GM21723 (cell line): ENCODE results near the gene FAM180A.
"Not testable (repeated sequence)": the region's sequence is repeated elsewhere in the genome, so short reads cannot be mapped to it uniquely, and the experiment has no call there.

Experiments
- ATAC-seq: cut with Tn5 transposase; IDR thresholded peaks from one replicate; pipeline ENCODE4 v1.9.1; 2021; ENCODE audit warnings: mild to moderate bottlenecking, moderate library complexity; ENCODE audit not compliant: unreplicated experiment

Gene FAM180A

DNA sequence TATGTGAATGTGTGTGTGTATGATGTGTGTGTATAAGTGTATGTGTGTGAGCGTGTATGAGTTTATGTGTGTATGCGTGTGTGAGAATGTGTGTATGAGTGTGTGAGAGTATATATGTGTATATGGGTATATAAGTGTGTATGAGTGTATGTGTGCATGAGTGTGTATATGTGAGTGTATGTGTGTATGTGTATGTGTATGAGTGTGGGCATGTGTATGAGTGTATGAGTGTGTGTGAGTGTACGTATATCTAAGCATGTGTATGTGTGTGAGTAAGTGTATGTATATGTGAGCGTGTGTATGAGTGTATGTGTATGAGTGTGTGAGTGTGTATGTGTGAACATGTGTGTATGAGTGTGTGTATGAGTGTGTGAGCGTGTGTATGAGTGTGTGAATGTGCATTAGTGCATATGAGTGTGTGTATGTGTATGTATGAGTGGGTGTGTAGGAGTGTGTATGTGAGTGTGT is 33.5 kb downstream of the FAM180A start:
- no peak for ATAC-seq

- ATAC-seq = no peak
These were observed 34.0 kb downstream of the FAM180A start for GRCh38 chr7:135714534-135715009.

DNA sequence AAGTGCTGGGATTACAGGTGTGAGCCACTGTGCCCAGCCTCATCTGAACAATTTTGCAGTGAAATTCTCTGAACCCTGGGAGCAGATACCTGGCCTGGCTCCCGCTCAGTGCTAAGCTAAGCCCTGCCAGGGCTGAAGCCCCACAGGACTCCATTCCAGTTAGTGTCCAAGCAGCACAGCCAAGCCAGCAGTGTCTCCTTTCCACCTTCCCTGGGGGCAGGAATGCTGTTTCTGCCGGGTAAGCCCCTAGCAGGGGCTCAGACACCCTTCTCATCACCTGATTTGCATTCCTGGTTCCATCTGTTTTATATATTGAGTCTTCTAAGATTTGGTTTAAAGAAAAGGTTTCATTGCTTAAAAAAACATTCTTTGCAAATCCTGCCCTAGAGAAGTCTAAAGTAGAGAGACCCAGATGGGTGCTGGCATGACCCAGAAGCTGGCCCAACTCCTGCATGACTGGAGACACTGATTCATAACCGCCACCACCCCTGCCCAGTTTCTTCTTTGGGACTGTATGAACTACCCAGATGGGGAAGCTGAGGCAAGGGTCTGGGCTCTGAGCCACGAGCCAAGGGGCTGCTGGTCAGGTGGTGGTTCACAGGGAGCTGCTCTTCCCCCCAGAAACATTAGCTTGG is 34.7 kb downstream of the FAM180A start:
- no peak for ATAC-seq

- no peak for ATAC-seq
These were observed 35.8 kb downstream of the FAM180A start for GRCh38 chr7:135712796-135713195.

DNA sequence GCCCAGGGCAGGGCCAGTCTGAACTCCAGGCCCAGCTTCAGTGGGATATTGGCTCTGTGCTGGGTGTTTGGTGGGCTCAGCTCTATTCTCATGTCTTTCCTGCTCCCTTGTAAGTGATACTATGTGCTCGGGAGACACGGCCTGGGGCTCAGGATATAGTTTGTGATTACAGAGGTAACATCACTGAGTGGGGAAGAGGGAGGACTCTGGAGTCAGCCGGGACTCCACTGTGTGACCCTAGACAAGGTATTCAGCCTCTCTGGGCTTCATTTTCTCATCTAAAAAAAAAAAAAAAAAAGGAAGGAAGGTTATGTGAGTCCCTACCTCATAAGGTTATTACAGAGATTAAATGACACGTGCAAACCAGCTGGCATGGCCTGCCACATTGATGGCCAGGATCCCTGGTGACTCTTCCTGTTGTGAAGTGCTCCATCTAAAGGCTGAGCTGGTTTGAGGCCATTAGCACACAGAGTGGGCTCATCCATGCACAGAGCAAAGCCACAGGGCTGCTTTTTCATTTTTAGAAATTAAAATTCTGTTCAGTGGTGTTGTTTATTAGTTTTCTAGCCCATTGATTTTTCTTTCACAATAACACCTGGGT is 36.3 kb downstream of the FAM180A start:
- no peak for ATAC-seq

- ATAC-seq = no peak
These were observed 37.5 kb downstream of the FAM180A start for GRCh38 chr7:135711139-135711469.

DNA sequence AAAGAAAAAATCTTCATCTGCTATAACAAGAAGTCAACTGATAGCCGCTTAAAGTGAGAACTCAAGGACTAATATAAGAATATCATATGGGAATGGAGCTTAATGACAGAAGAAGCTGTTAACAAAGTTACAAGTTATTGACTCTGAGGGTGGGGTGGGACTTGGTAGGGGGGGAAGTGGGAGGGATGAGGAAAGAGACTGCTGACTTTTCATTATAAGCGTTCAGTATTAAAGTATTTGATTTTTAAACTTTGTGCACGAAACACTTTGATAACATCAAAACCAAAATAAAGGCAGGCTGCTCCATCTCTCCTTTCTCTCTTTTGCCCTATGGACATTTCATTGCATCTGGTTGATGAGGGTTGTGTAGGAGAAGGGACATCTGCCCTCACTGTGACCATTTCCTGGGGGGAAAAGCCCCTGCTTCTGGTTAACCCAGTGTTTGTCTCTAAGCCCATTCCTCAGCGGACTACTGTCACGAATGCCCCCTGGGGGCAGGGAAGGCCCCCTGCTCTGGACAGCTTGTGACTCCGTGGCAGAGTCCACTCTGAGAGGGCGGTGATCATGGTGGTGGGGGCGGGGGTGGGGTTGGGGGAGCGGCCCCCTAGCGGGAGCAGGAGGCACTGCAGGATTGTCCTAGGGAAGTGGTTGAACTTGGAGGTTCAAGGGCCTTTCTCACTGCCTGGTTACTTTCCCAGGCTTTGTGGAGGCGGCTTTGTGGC is 38.0 kb downstream of the FAM180A start:
- ATAC-seq = no peak

GRCh38 chr7:135709508-135709907 is 39.1 kb downstream of the FAM180A start:
- ATAC-seq = no peak

DNA sequence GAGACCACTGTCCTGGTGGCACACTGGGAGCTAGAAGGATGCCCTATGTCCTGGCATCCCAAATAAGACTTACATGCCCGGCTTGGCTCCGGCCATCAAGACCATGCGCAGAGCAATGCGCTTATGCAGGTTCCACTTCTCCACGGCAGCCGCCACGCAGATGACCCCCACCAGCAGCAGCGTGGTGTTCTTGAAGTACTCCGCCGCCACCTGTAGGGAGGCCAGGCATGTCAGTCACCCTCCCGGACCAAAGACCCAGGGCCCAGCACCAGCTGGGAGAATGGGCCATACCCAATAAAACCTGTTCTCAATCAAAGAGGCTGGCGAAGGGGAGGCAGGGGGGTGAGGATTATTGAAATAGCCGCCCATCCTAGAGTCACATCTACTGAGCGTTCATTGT is 40.6 kb downstream of the FAM180A start:
- no peak for ATAC-seq

DNA sequence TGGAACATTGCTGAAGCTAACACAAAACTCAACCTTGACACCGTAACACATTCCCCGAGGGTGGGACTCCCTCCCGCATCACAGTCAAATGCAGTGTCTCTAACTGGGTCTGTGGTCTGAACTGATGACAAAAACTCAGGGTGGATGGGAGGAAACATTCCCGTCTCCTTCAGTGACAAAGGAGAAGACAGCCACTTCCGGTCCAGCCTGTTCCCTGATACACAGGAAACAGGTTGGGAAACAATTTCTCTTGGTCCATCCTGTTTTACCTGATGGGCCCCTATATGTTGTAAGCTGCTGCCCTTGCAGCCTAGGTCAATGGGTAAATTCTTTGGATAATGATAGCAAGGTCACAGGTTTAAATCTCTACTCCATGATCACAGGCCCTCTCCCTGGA is 41.0 kb downstream of the FAM180A start:
- no peak for ATAC-seq

DNA sequence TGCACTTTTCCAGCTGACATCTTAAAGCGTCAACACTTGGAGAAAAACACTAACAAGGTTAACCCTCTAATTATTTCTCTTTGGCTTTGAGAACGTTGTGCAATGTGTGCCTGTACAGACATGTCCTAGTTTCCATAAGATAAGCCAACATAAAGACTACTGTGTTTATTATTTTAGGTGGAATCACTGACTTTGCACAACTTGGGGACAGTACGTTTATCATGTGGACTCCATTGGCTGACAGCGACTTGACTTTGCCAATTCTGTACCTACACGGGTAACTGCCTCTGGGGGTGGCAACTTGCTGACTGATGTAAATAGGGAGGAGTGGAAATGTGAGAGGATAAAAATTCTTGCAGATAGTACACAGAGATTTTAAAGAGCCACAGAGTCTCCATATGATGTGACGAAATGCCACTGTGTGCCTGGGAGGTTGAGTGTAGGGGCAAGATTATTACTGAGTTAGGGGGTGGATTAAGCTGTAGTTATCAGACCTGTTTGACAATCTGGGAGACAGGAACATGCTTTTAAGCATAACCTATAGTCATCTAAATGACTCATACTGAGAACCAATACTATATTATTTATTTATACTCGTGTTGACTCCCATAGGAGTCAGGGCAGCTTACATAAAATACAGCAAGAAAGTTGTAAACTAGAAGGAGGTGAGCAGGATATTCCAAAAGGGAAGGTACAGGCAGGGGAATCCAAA is 41.6 kb downstream of the FAM180A start:
- no peak for ATAC-seq

DNA sequence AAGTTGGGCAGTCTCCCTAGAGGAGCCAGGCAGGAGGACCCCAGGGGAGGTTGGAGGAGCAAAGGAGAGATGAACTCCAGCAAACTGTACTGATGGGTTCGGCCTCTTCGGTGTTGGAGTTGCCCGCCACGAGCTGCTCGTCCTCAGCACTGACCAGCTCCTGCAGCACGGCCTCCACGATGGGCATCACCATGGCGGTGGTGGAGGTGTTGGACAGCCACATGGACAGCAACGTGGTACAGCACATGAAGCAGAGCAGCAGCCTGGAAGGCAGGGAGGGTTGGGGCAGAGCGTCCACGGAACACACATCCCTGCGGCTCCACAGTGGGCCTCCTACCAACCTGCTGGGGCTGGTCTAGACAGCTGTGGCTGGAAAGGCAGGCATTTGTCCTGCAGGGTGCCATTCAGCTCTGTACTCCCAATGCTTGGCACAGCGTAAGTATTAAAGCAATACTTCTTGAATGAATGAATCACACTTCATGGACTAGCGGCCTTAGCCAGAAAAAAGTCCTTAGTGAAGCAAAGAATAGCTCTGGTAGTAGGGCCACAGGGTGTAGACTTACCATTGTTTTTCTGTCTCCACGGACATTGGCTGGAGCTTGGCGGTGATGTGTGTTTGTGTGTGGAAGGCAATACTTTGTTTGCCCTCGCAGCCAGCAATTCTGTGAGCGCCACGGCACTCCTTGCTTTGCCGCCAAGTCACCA is 42.4 kb downstream of the FAM180A start:
- no peak for ATAC-seq

- no peak for ATAC-seq
These were observed 43.9 kb downstream of the FAM180A start for GRCh38 chr7:135704698-135705097.

DNA sequence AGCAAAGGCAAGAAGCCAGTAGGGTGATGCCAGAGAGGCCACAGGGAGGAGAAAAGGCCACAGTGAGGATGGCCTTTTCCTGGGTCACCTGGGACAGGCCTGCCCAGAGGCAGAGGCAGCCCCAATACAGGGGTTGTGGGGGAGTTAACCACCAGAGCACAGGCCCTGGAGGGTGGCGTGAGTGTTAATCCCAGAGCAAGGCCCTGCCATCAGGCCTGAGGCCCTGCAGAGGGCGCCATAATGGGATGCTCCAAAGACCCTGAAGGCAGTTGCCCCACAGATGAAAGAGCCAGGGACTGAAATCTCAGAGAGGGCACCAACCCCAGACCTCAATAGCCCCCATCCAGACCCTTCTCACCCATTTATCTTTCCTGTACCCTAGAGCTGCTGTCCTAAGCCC is 44.5 kb downstream of the FAM180A start:
- no peak for ATAC-seq

- ATAC-seq = no peak
These were observed 51.1 kb downstream of the FAM180A start for GRCh38 chr7:135697276-135698049.

GRCh38 chr7:135693558-135693957 is 55.1 kb downstream of the FAM180A start:
- ATAC-seq = no peak

- ATAC-seq = not testable (repeated sequence)
These were observed 56.0 kb downstream of the FAM180A start for GRCh38 chr7:135692606-135693005.

GRCh38 chr7:135692055-135692454 is 56.6 kb downstream of the FAM180A start:
- no peak for ATAC-seq

DNA sequence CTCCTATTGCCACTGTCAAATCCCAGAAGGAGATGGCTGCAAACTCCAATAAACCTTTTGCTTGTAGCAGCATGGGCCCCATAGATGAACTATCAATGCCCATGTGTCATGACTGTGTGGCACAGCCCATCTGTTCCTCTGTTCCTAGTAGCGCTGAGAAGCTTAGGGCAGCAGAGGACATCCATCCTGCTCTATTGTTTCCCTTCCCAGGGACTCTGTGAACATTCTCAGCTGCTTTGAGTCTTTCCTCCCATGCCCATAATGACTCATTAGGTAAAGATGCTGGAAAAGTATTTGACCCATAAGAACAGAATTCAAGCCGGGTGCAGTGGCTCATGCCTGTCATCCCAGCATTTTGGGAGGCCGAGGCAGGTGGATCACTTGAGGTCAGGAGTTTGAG is 58.0 kb downstream of the FAM180A start:
- ATAC-seq = no peak

GRCh38 chr7:135687466-135687865 is 61.1 kb downstream of the FAM180A start:
- no peak for ATAC-seq
